Measurements from ENCODE around the gene SLC16A2.

The SLC16A2 gene

DNA sequence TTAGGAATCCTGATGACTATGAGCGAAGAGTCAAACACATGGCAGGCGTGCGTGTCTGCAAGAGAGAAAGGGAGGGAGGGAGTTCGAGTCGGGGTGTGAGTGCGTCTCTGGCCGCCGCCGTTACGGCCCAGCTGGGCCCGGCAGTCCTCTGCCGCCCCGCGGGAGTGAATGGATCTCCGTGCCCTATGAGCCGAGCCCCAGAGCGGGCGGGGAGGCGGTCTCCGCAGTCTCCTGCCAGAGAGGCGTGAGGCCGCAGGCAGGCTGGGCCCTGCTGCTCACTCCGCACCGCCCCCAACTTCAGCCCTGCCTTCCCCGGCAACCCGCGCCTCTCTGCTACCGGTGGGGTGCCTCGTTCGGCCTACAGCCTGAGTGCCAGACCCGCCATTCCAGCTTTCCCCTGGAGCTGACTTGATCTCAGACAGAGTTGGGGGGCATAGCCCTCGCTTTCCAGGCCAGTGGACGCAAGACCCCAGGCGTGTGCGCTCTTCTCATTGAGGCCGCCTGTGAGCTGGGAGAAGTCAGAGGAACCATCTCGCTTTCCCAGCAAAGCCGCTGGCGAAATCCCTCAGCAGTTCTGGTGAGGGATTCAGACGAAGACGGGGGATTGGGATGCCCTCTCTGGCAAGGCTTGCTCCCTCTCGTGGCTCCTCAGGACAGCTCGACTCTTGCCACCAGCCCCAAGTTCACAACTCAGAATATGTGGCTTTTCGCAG, 1.4 kb downstream of the SLC16A2 start:
- DNase-seq = peak; percentile 33
- H3K4me3 ChIP-seq (ENCODE audit: low read depth, low read length) = peak overlapping the region; percentile 20
- H3K36me3 ChIP-seq = no peaks in the 10 kb centered on the region
- TF ChIP-seq, protein P1, sequence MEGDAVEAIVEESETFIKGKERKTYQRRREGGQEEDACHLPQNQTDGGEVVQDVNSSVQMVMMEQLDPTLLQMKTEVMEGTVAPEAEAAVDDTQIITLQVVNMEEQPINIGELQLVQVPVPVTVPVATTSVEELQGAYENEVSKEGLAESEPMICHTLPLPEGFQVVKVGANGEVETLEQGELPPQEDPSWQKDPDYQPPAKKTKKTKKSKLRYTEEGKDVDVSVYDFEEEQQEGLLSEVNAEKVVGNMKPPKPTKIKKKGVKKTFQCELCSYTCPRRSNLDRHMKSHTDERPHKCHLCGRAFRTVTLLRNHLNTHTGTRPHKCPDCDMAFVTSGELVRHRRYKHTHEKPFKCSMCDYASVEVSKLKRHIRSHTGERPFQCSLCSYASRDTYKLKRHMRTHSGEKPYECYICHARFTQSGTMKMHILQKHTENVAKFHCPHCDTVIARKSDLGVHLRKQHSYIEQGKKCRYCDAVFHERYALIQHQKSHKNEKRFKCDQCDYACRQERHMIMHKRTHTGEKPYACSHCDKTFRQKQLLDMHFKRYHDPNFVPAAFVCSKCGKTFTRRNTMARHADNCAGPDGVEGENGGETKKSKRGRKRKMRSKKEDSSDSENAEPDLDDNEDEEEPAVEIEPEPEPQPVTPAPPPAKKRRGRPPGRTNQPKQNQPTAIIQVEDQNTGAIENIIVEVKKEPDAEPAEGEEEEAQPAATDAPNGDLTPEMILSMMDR (IDR thresholded peaks at IDR 0.05; ENCODE audit: low read depth, low read length) = peak; percentile 31
- H3K9me3 ChIP-seq = no peaks in the 10 kb centered on the region
- H3K4me1 ChIP-seq = no peaks in the 10 kb centered on the region
- peaks cover 35% of the 10 kb centered on the region for H3K27me3 ChIP-seq

DNA sequence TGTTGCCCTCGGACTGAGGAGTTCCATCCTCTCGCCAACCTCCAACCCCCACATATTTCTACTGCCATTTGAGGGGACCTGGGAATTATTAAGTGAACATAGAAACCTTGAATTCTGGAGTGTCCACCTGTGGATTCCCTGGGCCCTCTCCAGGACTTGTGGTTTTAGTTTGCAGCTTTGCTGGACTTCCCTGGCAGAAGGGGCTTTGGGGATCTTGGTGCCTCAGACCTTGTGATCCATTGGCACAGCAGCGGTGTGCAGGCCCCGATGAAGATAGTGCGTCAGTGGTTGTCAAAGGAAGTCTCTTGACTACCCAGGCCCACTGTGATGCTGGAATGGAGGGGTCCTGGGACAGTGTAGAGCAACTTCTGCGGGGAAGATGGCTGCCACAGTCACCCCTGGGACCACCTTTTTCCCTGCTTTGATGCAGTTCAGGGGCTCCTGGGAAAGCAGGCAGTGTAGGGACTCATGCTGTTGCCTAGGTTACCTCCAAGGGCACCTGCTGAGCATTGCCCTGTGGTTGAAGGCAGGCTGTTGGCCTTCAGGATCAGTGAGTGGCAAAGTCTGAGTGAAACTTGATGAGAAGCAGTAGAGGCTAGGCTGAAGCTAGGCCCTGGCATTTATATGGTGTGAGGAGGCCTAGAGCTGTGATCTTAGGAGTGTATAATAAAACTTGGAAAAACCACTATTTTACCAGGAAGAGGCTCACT, 2.2 kb downstream of the SLC16A2 start:
- Histone ChIP-seq H3K9me3 (no peaks in the 10 kb centered on the region), H3K36me3 (no peaks in the 10 kb centered on the region), H3K4me1 (no peaks in the 10 kb centered on the region), H3K27me3 (peaks cover 35% of the 10 kb centered on the region), H3K4me3 (ENCODE audit: low read depth, low read length) (no peak overlapping the region)
- no peak for DNase-seq
- TF ChIP-seq, protein P1 (IDR thresholded peaks at IDR 0.05; ENCODE audit: low read depth, low read length) = no peak

DNA sequence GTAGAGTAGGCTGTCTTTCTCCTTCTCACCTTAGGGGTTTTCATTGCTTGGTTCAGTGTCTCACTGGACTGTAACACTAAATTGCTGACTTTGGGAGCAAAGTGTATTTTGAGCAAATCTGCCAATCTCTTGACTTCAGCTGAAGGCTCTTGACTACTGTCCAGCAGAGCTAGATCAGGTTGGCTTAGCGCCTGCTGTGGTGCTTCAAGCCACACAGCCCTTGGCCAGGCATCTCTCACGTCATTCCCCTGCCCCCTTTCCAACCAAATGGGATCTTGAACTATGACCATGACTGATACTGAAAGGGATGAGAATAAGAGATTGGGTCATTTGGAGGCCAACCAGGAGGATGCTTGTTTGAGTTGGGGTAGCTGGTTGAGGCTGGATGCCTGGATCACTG, 4.8 kb downstream of the SLC16A2 start:
- H3K27me3 ChIP-seq = peaks cover 19% of the 10 kb centered on the region
- no peaks in the 10 kb centered on the region for H3K9me3 ChIP-seq
- DNase-seq = no peak
- H3K4me3 ChIP-seq (ENCODE audit: low read depth, low read length) = no peak overlapping the region
- no peaks in the 10 kb centered on the region for H3K4me1 ChIP-seq
- H3K36me3 ChIP-seq = no peaks in the 10 kb centered on the region
- TF ChIP-seq, protein P1 (IDR thresholded peaks at IDR 0.05; ENCODE audit: low read depth, low read length) = no peak

DNA sequence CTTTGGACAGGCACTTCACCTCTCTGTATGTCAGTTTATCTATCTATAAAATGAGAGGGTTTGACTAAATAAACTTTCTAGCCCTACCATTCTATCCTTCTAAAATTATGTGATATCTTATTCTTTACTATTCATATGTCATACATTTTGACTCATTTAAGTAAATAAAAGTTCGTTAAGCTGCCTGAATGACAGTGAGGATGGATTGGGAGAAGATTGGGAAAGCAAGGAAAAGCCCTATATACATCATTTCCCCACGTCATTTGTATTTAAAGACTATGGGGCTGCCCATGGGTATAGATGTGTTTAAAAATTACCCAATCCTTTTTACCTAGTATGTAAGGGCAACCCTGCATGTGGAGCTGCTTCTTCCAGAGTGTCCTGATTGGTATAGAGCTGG, 5.3 kb downstream of the SLC16A2 start:
- TF ChIP-seq, protein P1 (IDR thresholded peaks at IDR 0.05; ENCODE audit: low read depth, low read length) = no peak
- Histone ChIP-seq H3K4me1 (no peaks in the 10 kb centered on the region), H3K9me3 (no peaks in the 10 kb centered on the region)

DNA sequence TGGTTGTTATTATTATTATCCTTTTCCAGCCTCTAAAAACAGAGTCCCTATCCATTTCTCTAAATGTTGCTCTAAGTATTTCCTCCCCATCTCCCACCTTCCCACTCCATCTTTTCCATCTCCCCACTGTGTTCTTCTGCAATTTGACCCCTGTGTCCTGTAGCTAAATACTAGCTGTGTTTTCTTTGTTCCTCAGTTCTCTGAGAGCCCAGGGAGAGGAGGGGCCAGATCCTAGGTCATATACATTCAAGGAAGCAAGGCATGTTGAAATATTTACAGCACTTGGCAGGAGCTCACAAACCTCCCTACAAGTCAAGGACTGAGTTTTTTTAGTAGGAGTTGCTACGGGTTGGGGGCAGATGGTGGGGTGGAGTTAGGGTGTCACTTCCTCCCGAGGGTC, 10.5 kb downstream of the SLC16A2 start:
- no peaks in the 10 kb centered on the region for H3K9me3 ChIP-seq
- H3K4me3 ChIP-seq (ENCODE audit: low read depth, low read length) = no peak overlapping the region
- H3K27me3 ChIP-seq = no peaks in the 10 kb centered on the region
- TF ChIP-seq, protein P1 (IDR thresholded peaks at IDR 0.05; ENCODE audit: low read depth, low read length) = no peak
- DNase-seq = no peak
- no peaks in the 10 kb centered on the region for H3K4me1 ChIP-seq
- H3K36me3 ChIP-seq = no peaks in the 10 kb centered on the region

More for the DNA sequence above, 5.3 kb downstream of the SLC16A2 start:
- no peak for DNase-seq
- Histone ChIP-seq H3K27me3 (peaks cover 14% of the 10 kb centered on the region), H3K4me3 (ENCODE audit: low read depth, low read length) (no peak overlapping the region), H3K36me3 (no peaks in the 10 kb centered on the region)

DNA sequence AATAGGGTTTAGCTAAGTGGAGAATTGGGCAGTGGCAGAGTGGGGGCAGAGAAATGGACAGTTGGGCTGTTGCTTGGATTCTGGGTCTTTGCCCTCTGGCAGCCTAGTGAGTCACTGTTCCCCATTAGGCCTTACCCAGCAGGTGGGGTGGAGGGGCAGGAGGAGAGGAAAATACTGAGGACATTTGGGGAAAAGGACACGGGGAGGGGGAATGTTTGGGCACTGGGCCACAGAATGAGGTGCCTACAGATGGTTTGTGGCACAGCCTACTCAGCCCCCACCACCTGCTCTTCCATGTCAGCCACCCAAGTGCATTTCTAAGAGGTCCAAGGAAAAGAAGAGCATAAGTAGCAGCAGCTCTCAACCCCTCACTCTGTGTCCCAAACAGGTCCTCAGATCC, 13.0 kb downstream of the SLC16A2 start:
- Histone ChIP-seq H3K4me1 (no peaks in the 10 kb centered on the region), H3K4me3 (ENCODE audit: low read depth, low read length) (no peak overlapping the region), H3K27me3 (no peaks in the 10 kb centered on the region), H3K9me3 (no peaks in the 10 kb centered on the region), H3K36me3 (no peaks in the 10 kb centered on the region)
- no peak for DNase-seq
- TF ChIP-seq, protein P1 (IDR thresholded peaks at IDR 0.05; ENCODE audit: low read depth, low read length) = no peak
